Measurements from ENCODE around the gene SORCS3. TPM values are rescaled to one million over a fixed set of nuclear protein-coding genes. Genes with fewer than 3 reads are reported as not detected.

Gene SORCS3
- total RNA-seq, 1 donor from 2014 or later, result 0.39 TPM

- DNase-seq, result no peak
These were observed 282.4 kb downstream of the SORCS3 start for GRCh38 chr10:104923501-104923900.

- no peak for DNase-seq
These were observed 283.2 kb downstream of the SORCS3 start for GRCh38 chr10:104924101-104924795.

- no peak for DNase-seq
These were observed 284.3 kb downstream of the SORCS3 start for GRCh38 chr10:104925232-104925851.

- no peak for DNase-seq
These were observed 287.6 kb downstream of the SORCS3 start for GRCh38 chr10:104928734-104929133.

GRCh38 chr10:104931612-104932134, 290.6 kb downstream of the SORCS3 start:
- no peak for DNase-seq

- DNase-seq, result no peak
These were observed 294.6 kb downstream of the SORCS3 start for GRCh38 chr10:104935656-104936055.

- DNase-seq, result no peak
These were observed 296.5 kb downstream of the SORCS3 start for GRCh38 chr10:104937567-104937966.

GRCh38 chr10:104938031-104938430, 296.9 kb downstream of the SORCS3 start:
- no peak for DNase-seq

- DNase-seq, result no peak
These were observed 300.6 kb downstream of the SORCS3 start for GRCh38 chr10:104941662-104942061.

GRCh38 chr10:104947314-104947713, 306.2 kb downstream of the SORCS3 start:
- DNase-seq, result no peak

- DNase-seq, result no peak
These were observed 316.2 kb downstream of the SORCS3 start for GRCh38 chr10:104957178-104957841.

- DNase-seq, result no peak
These were observed 325.6 kb downstream of the SORCS3 start for GRCh38 chr10:104966563-104967297.

GRCh38 chr10:104980368-104980767, 339.3 kb downstream of the SORCS3 start:
- no peak for DNase-seq

- DNase-seq, result no peak
These were observed 340.9 kb downstream of the SORCS3 start for GRCh38 chr10:104981995-104982394.

GRCh38 chr10:104988686-104989085, 347.6 kb downstream of the SORCS3 start:
- no peak for DNase-seq

GRCh38 chr10:104989880-104990279, 348.8 kb downstream of the SORCS3 start:
- DNase-seq, result no peak

- DNase-seq, result no peak
These were observed 352.0 kb downstream of the SORCS3 start for GRCh38 chr10:104993085-104993484.

- no peak for DNase-seq
These were observed 360.2 kb downstream of the SORCS3 start for GRCh38 chr10:105001269-105001668.

- DNase-seq, result no peak
These were observed 369.5 kb downstream of the SORCS3 start for GRCh38 chr10:105010411-105011121.

GRCh38 chr10:105017116-105017515, 376.0 kb downstream of the SORCS3 start:
- DNase-seq, result no peak

- peak; percentile 45 for DNase-seq
These were observed 376.6 kb downstream of the SORCS3 start for GRCh38 chr10:105017691-105018090.
